H1 (cell line): ENCODE data around the gene DCXR. TPM values are rescaled to one million over a fixed set of nuclear protein-coding genes. Genes with fewer than 3 reads are reported as not detected.

Experiments used
- CTCF ChIA-PET: fragments of 300-600 bp; sonication (Branson Sonifier 250); formaldehyde crosslinking; loops from one replicate; lab custom pipeline; 2021; ENCODE audit not compliant: partially characterized antibody; lab: Charles Lee
- POLR2A ChIA-PET: fragments of 300-600 bp; sonication (Branson Sonifier 250); formaldehyde crosslinking; loops from one replicate; lab custom pipeline; 2021; ENCODE audit warnings: inconsistent platforms; ENCODE audit not compliant: partially characterized antibody; lab: Charles Lee
- DNase-seq, 2 experiments: peaks; one replicate each; pipeline versions ENCODE4 v3.0.0 to v3.0.0-alpha.2; 2010 to 2022; ENCODE audit warnings: low spot score in 2 of 2, low read depth in 1 of 2, mixed read lengths in 1 of 2
- FAIRE-seq: peaks from 2 replicates; lab custom pipeline; 2011; peaks lifted over from hg19 to GRCh38; lab: Jason Lieb, UNC
- H2AFZ ChIP-seq: 2 replicates; pipeline ENCODE4 v1.8.1; 2012; ENCODE audit warnings: low read length, inconsistent platforms
- H2AK5ac ChIP-seq: 2 replicates; pipeline ENCODE4 v1.6.1; 2013; ENCODE audit warnings: low read depth, low read length
- H2BK120ac ChIP-seq: replicated peaks from 2 replicates; pipeline ENCODE3; 2013; ENCODE audit warnings: low read depth, low read length, inconsistent platforms
- H2BK12ac ChIP-seq: 2 replicates; pipeline ENCODE4 v1.6.1; 2013; ENCODE audit warnings: low read depth, low read length
- H2BK15ac ChIP-seq: 2 replicates; pipeline ENCODE4 v1.6.1; 2013; ENCODE audit warnings: low read length
- H2BK20ac ChIP-seq: 2 replicates; pipeline ENCODE4 v1.6.1; 2013; ENCODE audit warnings: low read length
- H2BK5ac ChIP-seq: 2 replicates; pipeline ENCODE4 v1.6.1; 2013; ENCODE audit warnings: low read depth, low read length
- H3K14ac ChIP-seq: 2 replicates; pipeline ENCODE4 v1.6.1; 2013; ENCODE audit warnings: inconsistent platforms; ENCODE audit not compliant: insufficient read length
- H3K18ac ChIP-seq: 2 replicates; pipeline ENCODE4 v1.6.1; 2013; ENCODE audit warnings: low read length; ENCODE audit errors: extremely low read depth
- H3K23ac ChIP-seq: 2 replicates; pipeline ENCODE4 v1.6.1; 2013; ENCODE audit warnings: inconsistent platforms; ENCODE audit not compliant: insufficient read length
- H3K23me2 ChIP-seq: 2 replicates; pipeline ENCODE4 v1.6.1; 2013; ENCODE audit warnings: low read depth, low read length
- H3K27ac ChIP-seq: 2 replicates; pipeline ENCODE4 v1.6.1; 2011; ENCODE audit warnings: low read depth, low read length, inconsistent platforms
- H3K27me3 ChIP-seq, 4 experiments: replicated peaks in 1 of 4; 1 replicate in 1 of 4; 2 replicates in 3 of 4; pipeline versions ENCODE4 v1.6.1 to v1.8.1; 2011 to 2013; ENCODE audit warnings: low read length in 3 of 4, mild to moderate bottlenecking in 3 of 4, inconsistent platforms in 2 of 4, mixed read lengths in 2 of 4, moderate library complexity in 1 of 4; ENCODE audit not compliant: control insufficient read depth in 3 of 4, insufficient read depth in 3 of 4; ENCODE audit errors: extremely low read depth in 1 of 4
- H3K36me3 ChIP-seq, 4 experiments: 2 replicates each; pipeline versions ENCODE4 v1.6.1 to v1.8.1; 2011 to 2013; ENCODE audit warnings: mild to moderate bottlenecking in 4 of 4, low read length in 3 of 4, moderate library complexity in 2 of 4, control low read depth in 1 of 4, inconsistent platforms in 1 of 4; ENCODE audit not compliant: insufficient read depth in 4 of 4, control insufficient read depth in 2 of 4
- H3K4ac ChIP-seq: replicated peaks from 2 replicates; pipeline ENCODE3; 2013; ENCODE audit warnings: low read length, low read depth, mixed read lengths, inconsistent platforms; ENCODE audit not compliant: insufficient read length
- H3K4me1 ChIP-seq, 4 experiments: replicated peaks in 1 of 4; 1 replicate in 1 of 4; 2 replicates in 3 of 4; pipeline versions ENCODE4 v1.6.1 to v1.8.1; 2011 to 2013; ENCODE audit warnings: low read length in 3 of 4, inconsistent platforms in 2 of 4, mixed read lengths in 1 of 4; ENCODE audit not compliant: insufficient read depth in 4 of 4, control insufficient read depth in 3 of 4
- H3K4me2 ChIP-seq, 2 experiments: 2 replicates each; pipeline versions ENCODE4 v1.6.1 to v1.8.1; 2011 to 2013; ENCODE audit warnings: low read depth in 2 of 2, low read length in 2 of 2, control low read depth in 1 of 2, inconsistent platforms in 1 of 2, mild to moderate bottlenecking in 1 of 2; ENCODE audit not compliant: insufficient read depth in 1 of 2
- H3K4me3 ChIP-seq, 4 experiments: fragments of 200-600, 300-600 bp in 1 of 4; sonication (generic), shearing (Covaris generic), sonication (Bioruptor Twin) in 1 of 4; 2 replicates each; pipeline versions ENCODE4 v1.5.1 to v1.8.1; 2011 to 2016; ENCODE audit warnings: low read length in 4 of 4, low read depth in 3 of 4, control low read depth in 2 of 4, inconsistent platforms in 2 of 4, mild to moderate bottlenecking in 2 of 4, mixed read lengths in 1 of 4, moderate library complexity in 1 of 4; ENCODE audit not compliant: insufficient read depth in 2 of 4; ENCODE audit errors: extremely low read depth in 1 of 4
- H3K56ac ChIP-seq: replicated peaks from 2 replicates; pipeline ENCODE3; 2013; ENCODE audit warnings: low read depth, mild to moderate bottlenecking, mixed read lengths, low read length, inconsistent platforms; ENCODE audit not compliant: insufficient read length
- H3K79me1 ChIP-seq: 2 replicates; pipeline ENCODE4 v1.6.1; 2013; ENCODE audit warnings: low read depth, low read length, control low read depth
- H3K79me2 ChIP-seq, 2 experiments: 2 replicates each; pipeline versions ENCODE4 v1.6.1 to v1.8.1; 2012 to 2013; ENCODE audit warnings: low read length in 2 of 2, mild to moderate bottlenecking in 2 of 2, inconsistent platforms in 1 of 2; ENCODE audit not compliant: insufficient read depth in 2 of 2, control insufficient read depth in 1 of 2
- H3K9ac ChIP-seq, 4 experiments: replicated peaks in 1 of 4; 1 replicate in 1 of 4; 2 replicates in 3 of 4; pipeline versions ENCODE4 v1.6.1 to v1.8.1; 2011 to 2013; ENCODE audit warnings: low read depth in 3 of 4, low read length in 3 of 4, control low read depth in 2 of 4, mild to moderate bottlenecking in 2 of 4, moderate library complexity in 2 of 4, inconsistent platforms in 1 of 4; ENCODE audit errors: extremely low read depth in 1 of 4
- H3K9me3 ChIP-seq, 2 experiments: 2 replicates each; pipeline versions ENCODE4 v1.6.1 to v1.8.1; 2012 to 2013; ENCODE audit warnings: mild to moderate bottlenecking in 2 of 2, moderate library complexity in 2 of 2, control low read depth in 1 of 2, inconsistent platforms in 1 of 2, low read depth in 1 of 2, low read length in 1 of 2, mixed read lengths in 1 of 2; ENCODE audit not compliant: insufficient read depth in 2 of 2
- H4K20me1 ChIP-seq, 2 experiments: replicated peaks in 1 of 2; 2 replicates each; pipeline versions ENCODE3 to v1.8.1; 2011 to 2013; ENCODE audit warnings: inconsistent platforms in 2 of 2, low read length in 2 of 2, mild to moderate bottlenecking in 1 of 2; ENCODE audit not compliant: insufficient read depth in 2 of 2, control insufficient read depth in 1 of 2
- H4K5ac ChIP-seq: 2 replicates; pipeline ENCODE4 v1.6.1; 2013; ENCODE audit warnings: low read length, low read depth, mixed read lengths, inconsistent platforms; ENCODE audit not compliant: insufficient read length
- H4K8ac ChIP-seq: 2 replicates; pipeline ENCODE4 v1.8.0; 2013; ENCODE audit warnings: mild to moderate bottlenecking, moderate library complexity, low read length, inconsistent platforms; ENCODE audit not compliant: insufficient read depth; ENCODE audit errors: extremely low read depth
- H4K91ac ChIP-seq: replicated peaks from 2 replicates; pipeline ENCODE3; 2013; ENCODE audit warnings: low read length, mixed read lengths, inconsistent platforms; ENCODE audit not compliant: insufficient read length
- JUND ChIP-seq: IDR thresholded peaks from 2 replicates; pipeline ENCODE4 v1.6.1; 2011; ENCODE audit warnings: mild to moderate bottlenecking, improper control_type of control experiment, low read length
- KDM1A ChIP-seq: fragments of 200-600, 300-600 bp; sonication (generic); IDR thresholded peaks from 2 replicates; pipeline ENCODE4 v1.7.1; 2016; ENCODE audit warnings: mild to moderate bottlenecking, low read length, borderline replicate concordance
- TBP ChIP-seq: IDR thresholded peaks from 2 replicates; pipeline ENCODE4 v1.6.1; 2011; ENCODE audit warnings: low read depth, low read length, improper control_type of control experiment
- polyA plus RNA-seq, 7 experiments: library from polyadenylated mRNA; depleted of rRNA in 3 of 7; stranded (reverse) in 5 of 7; unstranded in 2 of 7; fragments of >200 nt in 5 of 7; fragments of 200-250 nt in 2 of 7; gene quantifications; 1 replicate in 5 of 7; 2 replicates in 1 of 7; 4 replicates in 1 of 7; pipeline versions ENCODE4 v1.2.1 to v1.2.3, GENCODE V29; 2011 to 2013; ENCODE audit warnings: missing spikeins in 2 of 7, mixed read lengths in 2 of 7
- total RNA-seq: library from RNA; stranded (reverse); fragmentation: NEBNext Ultra II Directional; extraction: Animal tissue kit (Norgen Biotek cat#: 25700); gene quantifications from 2 replicates; pipeline ENCODE4 v1.2.1, GENCODE V29; 2021

Gene DCXR
- total and polyA plus RNA-seq, 2 of the 8 experiments (the other 6 are each of a cell fraction or from before 2014, with no cell fraction given): 96.3 to 212 TPM

- H3K4me3 ChIP-seq: no peak overlapping the region
- no peak overlapping the region for H2BK20ac ChIP-seq
- no peak overlapping the region for H2AK5ac ChIP-seq
- no peak overlapping the region for H4K91ac ChIP-seq
- no peak overlapping the region for H3K23ac ChIP-seq
- no peaks in the 10 kb centered on the region for H3K79me2 ChIP-seq
- H3K23me2 ChIP-seq: no peaks in the 10 kb centered on the region
- no peak for DNase-seq
- no peak overlapping the region for H2BK12ac ChIP-seq
- POLR2A ChIA-PET: interaction anchor here (16.2 kb wide), 1 partner anchor 15 kb away, joined by 161 read pairs; the partner anchor contains the start of genes GPS1 and RFNG
- no peak overlapping the region for H3K56ac ChIP-seq
- H3K4ac ChIP-seq: no peak overlapping the region
- H3K14ac ChIP-seq: no peak overlapping the region
- no peaks in the 10 kb centered on the region; a peak in 1 of 7 replicates for H3K27me3 ChIP-seq
- H3K9ac ChIP-seq: no peak overlapping the region
- no peak overlapping the region for H2AFZ ChIP-seq
- no peaks in the 10 kb centered on the region for H3K79me1 ChIP-seq
- H3K36me3 ChIP-seq: no peaks in the 10 kb centered on the region
- FAIRE-seq: no peak
- no peak overlapping the region for H3K18ac ChIP-seq
- no peaks in the 10 kb centered on the region for H3K9me3 ChIP-seq
- no peak overlapping the region for H2BK5ac ChIP-seq
- TF ChIP-seq TBP (no peak), JUND (no peak), KDM1A (no peak)
- CTCF ChIA-PET: interaction anchor here (1.2 to 2.2 kb wide), 3 partner anchors 37 to 83 kb away, joined by 3 to 8 read pairs (median 7); no protein-coding TSS in a partner anchor
- H4K8ac ChIP-seq: no peak overlapping the region
- H3K4me2 ChIP-seq: no peak overlapping the region
- H2BK15ac ChIP-seq: no peak overlapping the region
- no peak overlapping the region for H2BK120ac ChIP-seq
- H3K4me1 ChIP-seq: peaks cover 0 to 4% (median 1%) of the 10 kb centered on the region in 4 experiments; a peak in 2 of 7 replicates
- no peak overlapping the region for H3K27ac ChIP-seq
- H4K20me1 ChIP-seq: no peaks in the 10 kb centered on the region
- no peak overlapping the region for H4K5ac ChIP-seq
Measured at GRCh38 chr17:82070611-82071010, 33.1 kb upstream of the DCXR start.
